Osteocyte (in vitro differentiated cells): ENCODE data around the gene C1orf74. TPM values are rescaled to one million over a fixed set of nuclear protein-coding genes. Genes with fewer than 3 reads are reported as not detected.

Source experiments
- DNase-seq: peaks from one replicate; pipeline ENCODE4 v3.0.0; 2021; ENCODE audit warnings: mixed read lengths; ENCODE audit not compliant: unreplicated experiment; ENCODE audit errors: extremely low spot score
- H3K27ac Mint-ChIP-seq: one replicate; pipeline ENCODE4 v1.8.0; 2021; ENCODE audit warnings: mild to moderate bottlenecking, mixed read lengths; ENCODE audit not compliant: unreplicated experiment
- H3K27me3 Mint-ChIP-seq: one replicate; pipeline ENCODE4 v1.8.0; 2021; ENCODE audit warnings: mixed read lengths; ENCODE audit not compliant: unreplicated experiment
- H3K36me3 Mint-ChIP-seq: one replicate; pipeline ENCODE4 v1.8.0; 2021; ENCODE audit warnings: mixed read lengths; ENCODE audit not compliant: unreplicated experiment
- H3K4me1 Mint-ChIP-seq: one replicate; pipeline ENCODE4 v1.8.0; 2021; ENCODE audit warnings: mixed read lengths; ENCODE audit not compliant: unreplicated experiment
- H3K4me3 Mint-ChIP-seq: one replicate; pipeline ENCODE4 v1.8.0; 2021; ENCODE audit warnings: mild to moderate bottlenecking, moderate library complexity, mixed read lengths; ENCODE audit not compliant: unreplicated experiment
- H3K9me3 Mint-ChIP-seq: one replicate; pipeline ENCODE4 v1.8.0; 2021; ENCODE audit warnings: mixed read lengths; ENCODE audit not compliant: unreplicated experiment
- total RNA-seq: library from RNA; stranded (reverse); gene quantifications from 2 replicates; pipeline ENCODE4 v1.2.1, GENCODE V29; 2021
- TF ChIP-seq, protein P1 (sequence below): fragments of 200-600 bp; sonication (generic); IDR thresholded peaks from 2 replicates; pipeline ENCODE4 v1.5.0; 2021; ENCODE audit warnings: antibody characterized with exemption, mild to moderate bottlenecking, moderate library complexity

The C1orf74 gene
- total RNA-seq, 1 donor from 2014 or later = 1.6 TPM

- Mint-ChIP-seq H3K27ac (no peak overlapping the region), H3K9me3 (no peaks in the 10 kb centered on the region), H3K4me1 (peaks cover 26% of the 10 kb centered on the region), H3K36me3 (no peaks in the 10 kb centered on the region), H3K4me3 (no peak overlapping the region), H3K27me3 (peaks cover 33% of the 10 kb centered on the region)
- TF ChIP-seq, protein P1, sequence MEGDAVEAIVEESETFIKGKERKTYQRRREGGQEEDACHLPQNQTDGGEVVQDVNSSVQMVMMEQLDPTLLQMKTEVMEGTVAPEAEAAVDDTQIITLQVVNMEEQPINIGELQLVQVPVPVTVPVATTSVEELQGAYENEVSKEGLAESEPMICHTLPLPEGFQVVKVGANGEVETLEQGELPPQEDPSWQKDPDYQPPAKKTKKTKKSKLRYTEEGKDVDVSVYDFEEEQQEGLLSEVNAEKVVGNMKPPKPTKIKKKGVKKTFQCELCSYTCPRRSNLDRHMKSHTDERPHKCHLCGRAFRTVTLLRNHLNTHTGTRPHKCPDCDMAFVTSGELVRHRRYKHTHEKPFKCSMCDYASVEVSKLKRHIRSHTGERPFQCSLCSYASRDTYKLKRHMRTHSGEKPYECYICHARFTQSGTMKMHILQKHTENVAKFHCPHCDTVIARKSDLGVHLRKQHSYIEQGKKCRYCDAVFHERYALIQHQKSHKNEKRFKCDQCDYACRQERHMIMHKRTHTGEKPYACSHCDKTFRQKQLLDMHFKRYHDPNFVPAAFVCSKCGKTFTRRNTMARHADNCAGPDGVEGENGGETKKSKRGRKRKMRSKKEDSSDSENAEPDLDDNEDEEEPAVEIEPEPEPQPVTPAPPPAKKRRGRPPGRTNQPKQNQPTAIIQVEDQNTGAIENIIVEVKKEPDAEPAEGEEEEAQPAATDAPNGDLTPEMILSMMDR = peak; percentile 61
- peak; percentile 89 for DNase-seq
These were observed 36.6 kb downstream of the C1orf74 start for GRCh38 chr1:209747580-209748262.

GRCh38 chr1:209746451-209747165, 37.8 kb downstream of the C1orf74 start:
- H3K36me3 Mint-ChIP-seq = no peaks in the 10 kb centered on the region
- DNase-seq = no peak
- H3K4me1 Mint-ChIP-seq = peaks cover 27% of the 10 kb centered on the region
- peaks cover 24% of the 10 kb centered on the region for H3K27me3 Mint-ChIP-seq
- TF ChIP-seq, protein P1 = no peak
- no peaks in the 10 kb centered on the region for H3K9me3 Mint-ChIP-seq
- H3K4me3 Mint-ChIP-seq = no peak overlapping the region
- H3K27ac Mint-ChIP-seq = no peak overlapping the region

DNA sequence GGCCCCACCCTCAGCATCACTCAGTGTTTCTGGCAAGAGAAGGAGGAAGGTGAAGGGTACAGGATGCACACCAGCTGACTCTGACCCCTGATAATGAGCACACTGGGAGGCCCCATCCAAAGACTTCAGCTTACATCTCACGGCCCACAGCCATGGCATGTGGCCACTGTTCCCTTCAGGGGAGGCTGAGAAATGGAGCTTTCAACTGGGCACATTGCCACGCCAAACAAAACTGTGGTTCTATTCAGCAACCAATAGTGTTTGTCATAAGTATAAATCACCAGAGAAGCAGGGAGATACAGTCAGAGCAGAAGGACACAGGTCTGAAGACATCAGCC, 41.2 kb downstream of the C1orf74 start:
- TF ChIP-seq, protein P1 = no peak
- peaks cover 16% of the 10 kb centered on the region for H3K4me1 Mint-ChIP-seq
- no peak overlapping the region for H3K4me3 Mint-ChIP-seq
- H3K27ac Mint-ChIP-seq = peak overlapping the region; percentile 27
- no peak for DNase-seq
- no peaks in the 10 kb centered on the region for H3K9me3 Mint-ChIP-seq
- H3K27me3 Mint-ChIP-seq = peaks cover 13% of the 10 kb centered on the region
- no peaks in the 10 kb centered on the region for H3K36me3 Mint-ChIP-seq

- Mint-ChIP-seq H3K4me3 (no peak overlapping the region), H3K27me3 (peaks cover 15% of the 10 kb centered on the region), H3K4me1 (peaks cover 12% of the 10 kb centered on the region), H3K27ac (peak overlapping the region; percentile 27), H3K36me3 (no peaks in the 10 kb centered on the region), H3K9me3 (no peaks in the 10 kb centered on the region)
- TF ChIP-seq, protein P1 = no peak
- no peak for DNase-seq
These were observed 41.8 kb downstream of the C1orf74 start for GRCh38 chr1:209742409-209743144.

GRCh38 chr1:209741889-209742288, 42.5 kb downstream of the C1orf74 start:
- no peaks in the 10 kb centered on the region for H3K9me3 Mint-ChIP-seq
- H3K27me3 Mint-ChIP-seq = peaks cover 20% of the 10 kb centered on the region
- DNase-seq = no peak
- H3K36me3 Mint-ChIP-seq = no peaks in the 10 kb centered on the region
- no peak overlapping the region for H3K27ac Mint-ChIP-seq
- H3K4me1 Mint-ChIP-seq = peaks cover 12% of the 10 kb centered on the region
- no peak overlapping the region for H3K4me3 Mint-ChIP-seq
- TF ChIP-seq, protein P1 = no peak
